ENCODE results near the gene ATAD3B.

GRCh38 chr1:1531947-1532346, 60.4 kb downstream of the ATAD3B start:
- TF ChIP-seq EZH2 (IDR thresholded peaks at IDR 0.05; ENCODE audit: insufficient read depth, poor library complexity, severe bottlenecking) = no peak
- no peak for TF ChIP-seq EZH2phosphoT487 (IDR thresholded peaks at IDR 0.05; ENCODE audit: insufficient read depth, low read depth)
